Measurements from ENCODE around the gene FPR3.

DNA sequence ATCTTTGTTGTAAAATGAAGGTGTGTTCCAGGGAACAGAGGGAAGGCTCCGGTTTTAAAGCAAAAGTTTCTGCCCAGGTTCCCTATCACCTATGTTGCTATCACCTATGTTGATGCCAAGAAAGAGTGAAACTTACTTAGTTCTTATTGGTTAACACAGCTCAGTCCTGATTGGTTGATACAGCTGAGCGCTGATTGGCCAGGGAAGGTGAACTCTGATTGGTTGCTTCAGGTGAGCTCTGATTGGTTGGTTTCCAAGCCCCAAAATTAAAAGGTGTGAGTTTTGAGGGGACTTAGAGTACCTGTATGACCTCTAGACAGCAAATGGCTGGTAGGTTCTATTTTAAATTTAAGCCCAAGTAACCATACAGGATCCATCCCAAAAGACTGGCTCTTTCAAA, 42.2 kb downstream of the FPR3 start:
- TF ChIP-seq EZH2 (IDR thresholded peaks at IDR 0.05), result no peak
- TF ChIP-seq FOXP2 (optimal IDR thresholded peaks at IDR 0.05; ENCODE audit: control extremely low read depth, extremely low read length, insufficient read depth), result no peak
- TF ChIP-seq POLR2AphosphoS5 (IDR thresholded peaks at IDR 0.05; ENCODE audit: borderline replicate concordance, low read depth, low read length), result no peak

Measured in SK-N-MC (cell line).